HG02938 (cell line): ENCODE data around the gene UGT1A10.
"Not testable (repeated sequence)": the region's sequence is repeated elsewhere in the genome, so short reads cannot be mapped to it uniquely, and the experiment has no call there.

Experiments
- ATAC-seq: cut with Tn5 transposase; IDR thresholded peaks from one replicate; pipeline ENCODE4 v1.9.1; 2021; ENCODE audit warnings: mild to moderate bottlenecking, moderate library complexity; ENCODE audit not compliant: unreplicated experiment

Gene UGT1A10

GRCh38 chr2:233655043-233655442 is 18.8 kb downstream of the UGT1A10 start:
- ATAC-seq: no peak

- not testable (repeated sequence) for ATAC-seq
These were observed 19.7 kb downstream of the UGT1A10 start for GRCh38 chr2:233655943-233656342.

GRCh38 chr2:233656443-233656842 is 20.2 kb downstream of the UGT1A10 start:
- no peak for ATAC-seq

- no peak for ATAC-seq
These were observed 22.4 kb downstream of the UGT1A10 start for GRCh38 chr2:233658610-233659009.

GRCh38 chr2:233663911-233664310 is 27.7 kb downstream of the UGT1A10 start:
- no peak for ATAC-seq

GRCh38 chr2:233668605-233669260 is 32.5 kb downstream of the UGT1A10 start:
- no peak for ATAC-seq

GRCh38 chr2:233671290-233672161 is 35.3 kb downstream of the UGT1A10 start, which contains the start of gene UGT1A9:
Gene UGT1A9, plus strand, starts transcription at chr2:233671898. Its CDS starts 37 bp downstream, at chr2:233671935.
- ATAC-seq: no peak

GRCh38 chr2:233672886-233673285 is 36.6 kb downstream of the UGT1A10 start:
- no peak for ATAC-seq

GRCh38 chr2:233673896-233674295 is 37.6 kb downstream of the UGT1A10 start:
- no peak for ATAC-seq

GRCh38 chr2:233674314-233674713 is 38.1 kb downstream of the UGT1A10 start:
- no peak for ATAC-seq

- ATAC-seq: no peak
These were observed 38.7 kb downstream of the UGT1A10 start for GRCh38 chr2:233674995-233675394.

GRCh38 chr2:233676046-233676445 is 39.8 kb downstream of the UGT1A10 start:
- ATAC-seq: no peak

GRCh38 chr2:233679196-233679595 is 42.9 kb downstream of the UGT1A10 start:
- ATAC-seq: no peak

- no peak for ATAC-seq
These were observed 44.3 kb downstream of the UGT1A10 start for GRCh38 chr2:233680361-233681045.

GRCh38 chr2:233681521-233682099 is 45.4 kb downstream of the UGT1A10 start, which contains the start of gene UGT1A7:
Gene UGT1A7, plus strand, starts transcription at chr2:233681901. Its CDS starts 37 bp downstream, at chr2:233681938.
- ATAC-seq: no peak

GRCh38 chr2:233684640-233685039 is 48.4 kb downstream of the UGT1A10 start:
- no peak for ATAC-seq

- ATAC-seq: no peak
These were observed 50.7 kb downstream of the UGT1A10 start for GRCh38 chr2:233686928-233687327.

- ATAC-seq: no peak
These were observed 52.1 kb downstream of the UGT1A10 start for GRCh38 chr2:233688341-233688740.

- ATAC-seq: no peak
These were observed 52.8 kb downstream of the UGT1A10 start for GRCh38 chr2:233689031-233689430.

- no peak for ATAC-seq
These were observed 53.3 kb downstream of the UGT1A10 start for GRCh38 chr2:233689501-233689900.

GRCh38 chr2:233690444-233690843 is 54.2 kb downstream of the UGT1A10 start:
- ATAC-seq: no peak
